ENCODE data around the gene ZNF33A. TPM values are rescaled to one million over a fixed set of nuclear protein-coding genes. Genes with fewer than 3 reads are reported as not detected.

ZNF33A gene
- total and polyA plus RNA-seq, 2 of the 4 experiments (the other 2 are of a cell fraction), result 5.6 to 14.3 TPM

GRCh38 chr10:38003588-38003987, 6.9 kb upstream of the ZNF33A start:
- intact Hi-C loops (cut with micrococcal nuclease), result no loop called here
- Histone ChIP-seq H3K9me1 (ENCODE audit: insufficient read depth, low read length) (no peaks in the 10 kb centered on the region), H4K20me1 (ENCODE audit: insufficient read depth, low read length) (no peaks in the 10 kb centered on the region), H3K27ac (ENCODE audit: insufficient read depth, low read length) (no peak overlapping the region), H3K9ac (ENCODE audit: low read depth, low read length) (no peak overlapping the region), H2BK20ac (ENCODE audit: low read depth, low read length) (no peak overlapping the region), H3K36me3 (ENCODE audit: control insufficient read depth, insufficient read depth, low read length) (no peaks in the 10 kb centered on the region), H3K23ac (ENCODE audit: low read depth, low read length) (no peak overlapping the region), H4K8ac (ENCODE audit: low read depth in 2 of 2, low read length in 2 of 2) (no peak overlapping the region), H3K4ac (ENCODE audit: low read depth, low read length) (no peak overlapping the region), H2AK9ac (replicated peaks; ENCODE audit: low read depth, low read length, poor library complexity) (no peak overlapping the region), H2BK120ac (ENCODE audit: low read depth, low read length) (no peak overlapping the region), H3K79me1 (ENCODE audit: low read depth in 1 of 2, low read length in 2 of 2) (no peaks in the 10 kb centered on the region), H4K91ac (ENCODE audit: insufficient read depth, low read depth, low read length) (no peak overlapping the region), H3K4me1 (ENCODE audit: control insufficient read depth, insufficient read depth, low read length) (no peaks in the 10 kb centered on the region), H3K56ac (ENCODE audit: extremely low read depth, insufficient read depth, low read length) (no peak overlapping the region; the same call in 1 of the 2 replicates), H3K14ac (replicated peaks; ENCODE audit: low read depth, low read length) (no peak overlapping the region), H3K27me3 (ENCODE audit: control insufficient read depth, insufficient read depth, low read length) (no peaks in the 10 kb centered on the region), H2BK5ac (ENCODE audit: low read depth, low read length, poor library complexity, severe bottlenecking) (no peak overlapping the region), H3K4me3 (ENCODE audit: insufficient read depth, low read depth, low read length) (no peak overlapping the region), H2AFZ (replicated peaks; ENCODE audit: low read length, poor library complexity) (no peak overlapping the region), H3K18ac (ENCODE audit: low read depth, low read length) (no peak overlapping the region), H3K4me2 (ENCODE audit: low read depth, low read length) (no peak overlapping the region), H3K9me3 (ENCODE audit: control insufficient read depth, insufficient read depth, low read length) (no peaks in the 10 kb centered on the region), H2BK15ac (ENCODE audit: low read depth, low read length) (no peak overlapping the region), H4K5ac (ENCODE audit: low read depth, low read length) (no peak overlapping the region), H2AK5ac (ENCODE audit: low read depth, low read length) (no peak overlapping the region)
- in situ Hi-C loops (cut with MboI; ENCODE audit: low sequenced_read_pairs), result no loop called here
- no TSS peak for BruUV-seq (replicated peaks)
- WGBS, 2 experiments (ENCODE audit: extremely low coverage in 2 of 2, insufficient read length in 1 of 2), result no CpG with 5 or more reads among the region's 1 CpG
- DNase-seq, result no peak
- CTCF ChIA-PET, result interaction anchor here (0.6 kb wide), 1 partner anchor 80 kb away, joined by 6 read pairs; no protein-coding TSS in a partner anchor
- POLR2A ChIA-PET (ENCODE audit: unreplicated experiment), result no interaction called here
- dilution Hi-C loops (cut with HindIII; ENCODE audit: low sequenced_read_pairs, unreplicated experiment), result no loop called here
- no peak for ATAC-seq (ENCODE audit: low read depth)
- TF ChIP-seq ELK1 (IDR thresholded peaks at IDR 0.05; ENCODE audit: borderline replicate concordance, low read depth, low read length) (no peak), USF2 (IDR thresholded peaks at IDR 0.05; ENCODE audit: low read depth, low read length) (no peak), NFE2L2 (IDR thresholded peaks at IDR 0.05; ENCODE audit: low read depth, low read length) (no peak), MXI1 (IDR thresholded peaks at IDR 0.05; ENCODE audit: borderline replicate concordance, low read depth, low read length) (no peak), MAZ (IDR thresholded peaks at IDR 0.05; ENCODE audit: borderline replicate concordance, low read depth, low read length) (no peak), FOS (IDR thresholded peaks at IDR 0.05; ENCODE audit: low read depth, low read length) (no peak)

All from IMR-90 (cell line).